22Rv1 (cell line): ENCODE results near the gene MYOD1.

ENCODE experiments used
- ZFX ChIP-seq: fragments of 450-650 bp; IDR thresholded peaks from 2 replicates; pipeline ENCODE4 v1.6.1; 2017; ENCODE audit warnings: antibody characterized with exemption, borderline replicate concordance
- TF ChIP-seq, protein P1 (sequence below): fragments of 450-650 bp; IDR thresholded peaks from 2 replicates; pipeline ENCODE4 v1.5.1; 2017; ENCODE audit warnings: mild to moderate bottlenecking

DNA sequence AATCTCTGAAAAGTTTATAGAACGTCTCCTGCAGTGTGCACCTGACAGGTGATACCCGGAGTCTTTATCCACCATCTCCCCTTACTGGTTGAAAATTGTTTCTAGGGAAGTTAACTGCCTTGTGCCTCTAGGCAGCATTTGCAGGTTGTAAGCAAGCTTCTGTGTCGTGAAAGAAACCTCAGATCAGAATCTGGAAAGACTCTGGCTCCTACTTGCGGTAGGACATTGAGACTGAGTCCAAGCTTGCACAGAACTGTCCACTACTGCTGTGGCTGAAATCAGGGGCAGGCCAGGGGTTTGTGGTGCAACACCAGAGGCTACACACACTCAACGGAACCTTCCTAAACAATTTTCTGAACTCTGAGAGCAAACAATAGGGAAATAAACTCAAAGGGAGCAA lies 34.8 kb upstream of the MYOD1 start:
- TF ChIP-seq, protein P1, sequence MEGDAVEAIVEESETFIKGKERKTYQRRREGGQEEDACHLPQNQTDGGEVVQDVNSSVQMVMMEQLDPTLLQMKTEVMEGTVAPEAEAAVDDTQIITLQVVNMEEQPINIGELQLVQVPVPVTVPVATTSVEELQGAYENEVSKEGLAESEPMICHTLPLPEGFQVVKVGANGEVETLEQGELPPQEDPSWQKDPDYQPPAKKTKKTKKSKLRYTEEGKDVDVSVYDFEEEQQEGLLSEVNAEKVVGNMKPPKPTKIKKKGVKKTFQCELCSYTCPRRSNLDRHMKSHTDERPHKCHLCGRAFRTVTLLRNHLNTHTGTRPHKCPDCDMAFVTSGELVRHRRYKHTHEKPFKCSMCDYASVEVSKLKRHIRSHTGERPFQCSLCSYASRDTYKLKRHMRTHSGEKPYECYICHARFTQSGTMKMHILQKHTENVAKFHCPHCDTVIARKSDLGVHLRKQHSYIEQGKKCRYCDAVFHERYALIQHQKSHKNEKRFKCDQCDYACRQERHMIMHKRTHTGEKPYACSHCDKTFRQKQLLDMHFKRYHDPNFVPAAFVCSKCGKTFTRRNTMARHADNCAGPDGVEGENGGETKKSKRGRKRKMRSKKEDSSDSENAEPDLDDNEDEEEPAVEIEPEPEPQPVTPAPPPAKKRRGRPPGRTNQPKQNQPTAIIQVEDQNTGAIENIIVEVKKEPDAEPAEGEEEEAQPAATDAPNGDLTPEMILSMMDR: no peak
- TF ChIP-seq ZFX: no peak
